BE2C (cell line): Measurements from ENCODE around the gene JMJD6.

Source experiments
- DNase-seq: peaks from one replicate; pipeline ENCODE4 v3.0.0-alpha.2; 2020
- H3K27me3 ChIP-seq: fragments of 250-450 bp; sonication (Bioruptor Pico); 2 replicates; pipeline ENCODE4 v1.5.1; 2020; ENCODE audit warnings: mild to moderate bottlenecking
- H3K36me3 ChIP-seq: fragments of 250-450 bp; sonication (Bioruptor Pico); 2 replicates; pipeline ENCODE4 v1.5.1; 2020; ENCODE audit warnings: mild to moderate bottlenecking
- H3K4me1 ChIP-seq: fragments of 250-450 bp; sonication (Bioruptor Pico); 2 replicates; pipeline ENCODE4 v1.5.1; 2020
- H3K4me3 ChIP-seq: 2 replicates; pipeline ENCODE4 v1.5.1; 2011; ENCODE audit warnings: low read depth, low read length
- H3K9me3 ChIP-seq: fragments of 250-450 bp; sonication (Bioruptor Pico); 2 replicates; pipeline ENCODE4 v1.5.1; 2020
- TF ChIP-seq, protein P1 (sequence below): IDR thresholded peaks from 2 replicates; pipeline ENCODE4 v1.5.1; 2012; ENCODE audit warnings: mild to moderate bottlenecking, low read depth, low read length

Gene JMJD6

DNA sequence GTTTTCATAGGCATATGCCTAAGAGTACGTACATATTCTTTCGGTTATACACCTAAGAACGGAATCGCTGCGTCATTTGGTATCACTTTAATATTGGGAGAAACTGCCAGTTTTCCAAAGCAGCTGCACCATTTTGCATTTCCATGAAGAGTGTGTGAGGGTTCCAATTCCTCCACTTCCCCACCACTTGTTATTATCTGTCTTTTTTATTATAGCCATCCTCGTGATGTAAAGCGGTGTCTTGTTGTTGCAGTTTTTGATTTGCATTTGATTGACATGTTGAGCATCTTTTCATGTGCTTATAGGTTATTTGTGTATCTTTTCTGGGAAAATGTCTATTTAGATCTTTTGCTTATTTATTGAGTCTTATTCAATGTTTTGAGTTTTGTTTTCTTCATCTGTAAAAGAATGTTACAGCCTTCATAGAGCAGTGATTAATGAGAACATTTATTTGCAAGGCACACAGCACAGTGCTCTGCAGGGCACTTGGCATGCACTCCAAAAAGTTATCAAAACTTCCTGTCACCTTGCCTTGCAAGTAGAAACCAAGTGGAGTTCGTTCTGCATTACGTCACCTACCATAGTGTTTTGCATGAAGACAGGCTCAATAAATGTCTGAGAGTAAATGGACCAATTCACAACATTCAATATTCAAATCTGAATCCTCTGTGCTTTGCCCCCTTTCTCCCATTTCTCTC, 56.2 kb downstream of the JMJD6 start:
- Histone ChIP-seq H3K4me3 (no peak overlapping the region), H3K36me3 (peaks cover 3% of the 10 kb centered on the region; the same call in 1 of the 2 replicates), H3K9me3 (no peaks in the 10 kb centered on the region), H3K4me1 (peaks cover 4% of the 10 kb centered on the region), H3K27me3 (no peaks in the 10 kb centered on the region)
- DNase-seq, result no peak
- TF ChIP-seq, protein P1, sequence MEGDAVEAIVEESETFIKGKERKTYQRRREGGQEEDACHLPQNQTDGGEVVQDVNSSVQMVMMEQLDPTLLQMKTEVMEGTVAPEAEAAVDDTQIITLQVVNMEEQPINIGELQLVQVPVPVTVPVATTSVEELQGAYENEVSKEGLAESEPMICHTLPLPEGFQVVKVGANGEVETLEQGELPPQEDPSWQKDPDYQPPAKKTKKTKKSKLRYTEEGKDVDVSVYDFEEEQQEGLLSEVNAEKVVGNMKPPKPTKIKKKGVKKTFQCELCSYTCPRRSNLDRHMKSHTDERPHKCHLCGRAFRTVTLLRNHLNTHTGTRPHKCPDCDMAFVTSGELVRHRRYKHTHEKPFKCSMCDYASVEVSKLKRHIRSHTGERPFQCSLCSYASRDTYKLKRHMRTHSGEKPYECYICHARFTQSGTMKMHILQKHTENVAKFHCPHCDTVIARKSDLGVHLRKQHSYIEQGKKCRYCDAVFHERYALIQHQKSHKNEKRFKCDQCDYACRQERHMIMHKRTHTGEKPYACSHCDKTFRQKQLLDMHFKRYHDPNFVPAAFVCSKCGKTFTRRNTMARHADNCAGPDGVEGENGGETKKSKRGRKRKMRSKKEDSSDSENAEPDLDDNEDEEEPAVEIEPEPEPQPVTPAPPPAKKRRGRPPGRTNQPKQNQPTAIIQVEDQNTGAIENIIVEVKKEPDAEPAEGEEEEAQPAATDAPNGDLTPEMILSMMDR, result no peak
